Mucosa of descending colon (tissue), 3 donors: ENCODE results near the gene TRIM34. TPM values are rescaled to one million over a fixed set of nuclear protein-coding genes. Genes with fewer than 3 reads are reported as not detected.
"Not testable (repeated sequence)": the region's sequence is repeated elsewhere in the genome, so short reads cannot be mapped to it uniquely, and the experiment has no call there.

Source experiments
- ATAC-seq: fragments of 200-7000 bp; cut with Tn5 transposase; one replicate; pipeline ENCODE4 v1.9.1; 2020; ENCODE audit warnings: mild to moderate bottlenecking, moderate library complexity
- DNase-seq, 3 donors: peaks; one replicate each; pipeline ENCODE4 v3.0.0-alpha.2; 2020
- H3K36me3 ChIP-seq: fragments of 200-600 bp; one replicate; pipeline ENCODE4 v1.8.0; 2021; ENCODE audit warnings: low read depth, mild to moderate bottlenecking
- H3K4me1 ChIP-seq: fragments of 200-600 bp; one replicate; pipeline ENCODE4 v1.8.0; 2021; ENCODE audit warnings: low read depth, mild to moderate bottlenecking
- H3K4me3 ChIP-seq: fragments of 200-600 bp; one replicate; pipeline ENCODE4 v1.8.0; 2021; ENCODE audit warnings: mild to moderate bottlenecking
- H3K9me3 ChIP-seq: fragments of 200-600 bp; one replicate; pipeline ENCODE4 v1.8.0; 2021; ENCODE audit warnings: mild to moderate bottlenecking
- CTCF ChIP-seq: fragments of 200-600 bp; IDR thresholded peaks from one replicate; pipeline ENCODE4 v1.8.0; 2022; ENCODE audit warnings: antibody characterized with exemption, mild to moderate bottlenecking
- intact Hi-C, 2 donors: fragments of 100-400 bp; cut with DNase I in 1 of 2; cut with micrococcal nuclease in 1 of 2; formaldehyde crosslinking; loops; one replicate each; pipeline versions ENCODE4 v1.11.0 to v1.11.1; 2022; cut with DNase I, micrococcal nuclease
- total RNA-seq, 3 donors: library from RNA; stranded (reverse); fragmentation: NEBNext Ultra II Directional in 2 of 3; extraction: Animal tissue kit (Norgen Biotek cat#: 25700) in 2 of 3; gene quantifications; one replicate each; pipeline versions ENCODE4 v1.2.1 to v1.2.4, GENCODE V29; 2021 to 2023
- donor health status: DM: no; HTN: no; CAD: no; lungs with moderate emphysema.
- donor health status: DM: no; HTN: no; CAD: no.
- donor health status: DM: no; HTN: yes; CAD: no.

TRIM34 gene
- total RNA-seq, 3 donors from 2014 or later = 7.3 to 11.9 (median 8.5) TPM

- ATAC-seq = no peak
- intact Hi-C loops = loop anchor here in 1 of 2 donors (10.0 kb wide), 1 partner anchor 64 kb away; the partner anchor contains the start of gene TRIM34
- H3K9me3 ChIP-seq = no peaks in the 10 kb centered on the region
- H3K4me1 ChIP-seq = peaks cover 11% of the 10 kb centered on the region
- no peaks in the 10 kb centered on the region for H3K36me3 ChIP-seq
- no peak for TF ChIP-seq CTCF
- DNase-seq = no peak
- H3K4me3 ChIP-seq = no peak overlapping the region
These were observed 63.7 kb downstream of the TRIM34 start for GRCh38 chr11:5688482-5688881.

GRCh38 chr11:5689551-5689983, 64.8 kb downstream of the TRIM34 start, which contains the start of gene TRIM22:
Gene TRIM22 (plus strand): TSS chr11:5689790. CDS start chr11:5696233, 6,443 bp downstream.
- ATAC-seq = peak; percentile 72
- intact Hi-C loops = loop anchor here in 1 of 2 donors (10.0 kb wide), 1 partner anchor 65 kb away; the partner anchor contains the start of gene TRIM34

GRCh38 chr11:5690216-5690615, 65.4 kb downstream of the TRIM34 start:
- no peaks in the 10 kb centered on the region for H3K9me3 ChIP-seq
- DNase-seq (no peak), ATAC-seq (peak; percentile 35)
- H3K36me3 ChIP-seq = no peaks in the 10 kb centered on the region
- intact Hi-C loops = no loop called here
- H3K4me3 ChIP-seq = no peak overlapping the region
- no peak for TF ChIP-seq CTCF
- peaks cover 7% of the 10 kb centered on the region for H3K4me1 ChIP-seq

More at GRCh38 chr11:5689551-5689983, 64.8 kb downstream of the TRIM34 start, which contains the start of gene TRIM22:
- no peak for TF ChIP-seq CTCF
- Histone ChIP-seq H3K9me3 (no peaks in the 10 kb centered on the region), H3K36me3 (no peaks in the 10 kb centered on the region), H3K4me3 (no peak within 1 kb of the TSS), H3K4me1 (peaks cover 11% of the 10 kb centered on the region)
- DNase-seq = peak in 2 of 3 donors; percentile 39 to 58

- peaks cover 4% of the 10 kb centered on the region for H3K4me1 ChIP-seq
- no peak for TF ChIP-seq CTCF
- intact Hi-C loops = no loop called here
- H3K9me3 ChIP-seq = no peaks in the 10 kb centered on the region
- ATAC-seq (peak; percentile 13), DNase-seq (no peak)
- no peak overlapping the region for H3K4me3 ChIP-seq
- H3K36me3 ChIP-seq = no peaks in the 10 kb centered on the region
These were observed 65.9 kb downstream of the TRIM34 start for GRCh38 chr11:5690736-5691135.

GRCh38 chr11:5691238-5691963, 66.6 kb downstream of the TRIM34 start:
- DNase-seq, H3K36me3 ChIP-seq, H3K4me3 ChIP-seq, intact Hi-C loops, ATAC-seq, H3K9me3 ChIP-seq, H3K4me1 ChIP-seq: not testable (repeated sequence)

GRCh38 chr11:5691964-5692361, 67.2 kb downstream of the TRIM34 start:
- ATAC-seq (peak; percentile 10), DNase-seq (no peak)
- Histone ChIP-seq H3K9me3 (no peaks in the 10 kb centered on the region), H3K36me3 (no peaks in the 10 kb centered on the region), H3K4me3 (no peak overlapping the region), H3K4me1 (peaks cover 4% of the 10 kb centered on the region)
- intact Hi-C loops = no loop called here
- TF ChIP-seq CTCF = no peak
